ENCODE data around the gene BBLN. TPM values are rescaled to one million over a fixed set of nuclear protein-coding genes. Genes with fewer than 3 reads are reported as not detected.

The BBLN gene
- total RNA-seq, 2 experiments from 2014 or later, result 85.1 to 85.3 TPM

Other genes with a start within 250 kb of the BBLN start
- gene ST6GALNAC4, start 243.2 kb upstream of the BBLN start, total RNA-seq, result 10 to 100 TPM; 64.7 to 71.4 TPM
- gene PIP5KL1, start 229.5 kb upstream of the BBLN start, total RNA-seq, result 1 to 10 TPM; 1.8 to 2.6 TPM
- gene DPM2, start 222.4 kb upstream of the BBLN start, total RNA-seq, result 10 to 100 TPM; 51.4 to 53.5 TPM
- 100 to 1,000 TPM in 1 of 2 experiments, 10 to 100 TPM in 1; 60.8 to 116 TPM for gene EEIG1, start 179.3 kb upstream of the BBLN start, total RNA-seq
- gene NAIF1, start 92.9 kb upstream of the BBLN start, total RNA-seq, result 10 to 100 TPM; 13.8 to 16.7 TPM
- 10 to 100 TPM; 16.5 to 18.1 TPM for gene SLC25A25, start 92.0 kb upstream of the BBLN start, total RNA-seq
- gene PTGES2, start 32.5 kb upstream of the BBLN start, total RNA-seq, result 10 to 100 TPM; 51.0 to 56.4 TPM
- gene LCN2, start 10.8 kb upstream of the BBLN start, total RNA-seq, result not detected
- gene CIZ1, start 31.3 kb downstream of the BBLN start, total RNA-seq, result 100 to 1,000 TPM; 140 to 153 TPM
- gene DNM1, start 43.1 kb downstream of the BBLN start, total RNA-seq, result under 1 TPM; 0.40 to 0.79 TPM
- gene GOLGA2, start 115.7 kb downstream of the BBLN start, total RNA-seq, result 10 to 100 TPM; 47.6 to 57.2 TPM
- 10 to 100 TPM; 11.8 to 12.1 TPM for gene SWI5, start 116.0 kb downstream of the BBLN start, total RNA-seq
- 10 to 100 TPM; 22.3 to 34.2 TPM for gene TRUB2, start 162.2 kb downstream of the BBLN start, total RNA-seq
- 10 to 100 TPM; 29.8 to 41.1 TPM for gene COQ4, start 162.6 kb downstream of the BBLN start, total RNA-seq
- gene SLC27A4, start 180.3 kb downstream of the BBLN start, total RNA-seq, result 10 to 100 TPM; 19.3 to 26.1 TPM
- gene URM1, start 211.1 kb downstream of the BBLN start, total RNA-seq, result 10 to 100 TPM; 61.4 to 81.0 TPM

Data from activated CD8-positive, alpha-beta memory T cell treated with anti-CD3 and anti-CD28 coated beads, Interleukin-2, amount 10 ng/mL, durations not matched to agents 7 days and 5 days (primary cell).